Measurements from ENCODE around the gene SPA17. TPM values are rescaled to one million over a fixed set of nuclear protein-coding genes. Genes with fewer than 3 reads are reported as not detected.
A peak's percentile ranks its signal among the peaks of the same experiment; 100 is the strongest.

Gene SPA17
- total and polyA plus RNA-seq, 9 of the 15 experiments (the other 6 are each of a cell fraction or from before 2014, with no cell fraction given) = 6.0 to 19.5 (median 12.6) TPM

- TF ChIP-seq, protein P1, sequence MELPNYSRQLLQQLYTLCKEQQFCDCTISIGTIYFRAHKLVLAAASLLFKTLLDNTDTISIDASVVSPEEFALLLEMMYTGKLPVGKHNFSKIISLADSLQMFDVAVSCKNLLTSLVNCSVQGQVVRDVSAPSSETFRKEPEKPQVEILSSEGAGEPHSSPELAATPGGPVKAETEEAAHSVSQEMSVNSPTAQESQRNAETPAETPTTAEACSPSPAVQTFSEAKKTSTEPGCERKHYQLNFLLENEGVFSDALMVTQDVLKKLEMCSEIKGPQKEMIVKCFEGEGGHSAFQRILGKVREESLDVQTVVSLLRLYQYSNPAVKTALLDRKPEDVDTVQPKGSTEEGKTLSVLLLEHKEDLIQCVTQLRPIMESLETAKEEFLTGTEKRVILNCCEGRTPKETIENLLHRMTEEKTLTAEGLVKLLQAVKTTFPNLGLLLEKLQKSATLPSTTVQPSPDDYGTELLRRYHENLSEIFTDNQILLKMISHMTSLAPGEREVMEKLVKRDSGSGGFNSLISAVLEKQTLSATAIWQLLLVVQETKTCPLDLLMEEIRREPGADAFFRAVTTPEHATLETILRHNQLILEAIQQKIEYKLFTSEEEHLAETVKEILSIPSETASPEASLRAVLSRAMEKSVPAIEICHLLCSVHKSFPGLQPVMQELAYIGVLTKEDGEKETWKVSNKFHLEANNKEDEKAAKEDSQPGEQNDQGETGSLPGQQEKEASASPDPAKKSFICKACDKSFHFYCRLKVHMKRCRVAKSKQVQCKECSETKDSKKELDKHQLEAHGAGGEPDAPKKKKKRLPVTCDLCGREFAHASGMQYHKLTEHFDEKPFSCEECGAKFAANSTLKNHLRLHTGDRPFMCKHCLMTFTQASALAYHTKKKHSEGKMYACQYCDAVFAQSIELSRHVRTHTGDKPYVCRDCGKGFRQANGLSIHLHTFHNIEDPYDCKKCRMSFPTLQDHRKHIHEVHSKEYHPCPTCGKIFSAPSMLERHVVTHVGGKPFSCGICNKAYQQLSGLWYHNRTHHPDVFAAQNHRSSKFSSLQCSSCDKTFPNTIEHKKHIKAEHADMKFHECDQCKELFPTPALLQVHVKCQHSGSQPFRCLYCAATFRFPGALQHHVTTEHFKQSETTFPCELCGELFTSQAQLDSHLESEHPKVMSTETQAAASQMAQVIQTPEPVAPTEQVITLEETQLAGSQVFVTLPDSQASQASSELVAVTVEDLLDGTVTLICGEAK (IDR thresholded peaks at IDR 0.05) = no peak
- TF ChIP-seq, protein P1 (CRISPR knock-in tag; IDR thresholded peaks at IDR 0.05) = no peak
- TF ChIP-seq POU5F1 (IDR thresholded peaks at IDR 0.05; ENCODE audit: borderline replicate concordance, low read depth, low read length, partially characterized antibody) (no peak), SRSF9 (IDR thresholded peaks at IDR 0.05; ENCODE audit: borderline replicate concordance, low read depth, low read length) (no peak), PTBP1 (IDR thresholded peaks at IDR 0.05; ENCODE audit: low read depth, low read length) (no peak), TBP (optimal IDR thresholded peaks at IDR 0.05; ENCODE audit: low read depth, low read length) (no peak), BHLHE40 (IDR thresholded peaks at IDR 0.05; ENCODE audit: low read length) (no peak), ZNF134 (CRISPR knock-in tag; conservative IDR thresholded peaks at IDR 0.05) (no peak), TAF1 (IDR thresholded peaks at IDR 0.05; ENCODE audit: control insufficient read depth, extremely low read depth, insufficient read depth, low read length, severe bottlenecking) (no peak), PCBP2 (IDR thresholded peaks at IDR 0.05; ENCODE audit: low read depth, low read length, poor library complexity, severe bottlenecking) (no peak), CBX3 (IDR thresholded peaks at IDR 0.05; ENCODE audit: borderline replicate concordance in 1 of 2, low read length in 2 of 2) (0 out of 3 replicates have a peak, but pooled peaks of 1 of the 2 experiments have one; percentile 11), SIN3B (IDR thresholded peaks at IDR 0.05; ENCODE audit: low read depth) (no peak), SMARCA4 (IDR thresholded peaks at IDR 0.05) (peak; percentile 42; the same call in 1 of the 2 replicates), ZNF311 (CRISPR knock-in tag; IDR thresholded peaks at IDR 0.05) (no peak), CHD1 (IDR thresholded peaks at IDR 0.05; ENCODE audit: low read length) (no peak), ZNF133 (CRISPR knock-in tag; IDR thresholded peaks at IDR 0.05) (no peak), ETV1 (tag; conservative IDR thresholded peaks at IDR 0.05; ENCODE audit: low read depth) (peak; percentile 39; the same call in 1 of the 2 replicates), SMC3 (conservative IDR thresholded peaks at IDR 0.05; ENCODE audit: insufficient read depth, low read depth, low read length) (peak; percentile 68; the same call in 1 of the 2 replicates), RB1 (IDR thresholded peaks at IDR 0.05; ENCODE audit: low read depth) (no peak)
- TF ChIP-seq, protein P2, sequence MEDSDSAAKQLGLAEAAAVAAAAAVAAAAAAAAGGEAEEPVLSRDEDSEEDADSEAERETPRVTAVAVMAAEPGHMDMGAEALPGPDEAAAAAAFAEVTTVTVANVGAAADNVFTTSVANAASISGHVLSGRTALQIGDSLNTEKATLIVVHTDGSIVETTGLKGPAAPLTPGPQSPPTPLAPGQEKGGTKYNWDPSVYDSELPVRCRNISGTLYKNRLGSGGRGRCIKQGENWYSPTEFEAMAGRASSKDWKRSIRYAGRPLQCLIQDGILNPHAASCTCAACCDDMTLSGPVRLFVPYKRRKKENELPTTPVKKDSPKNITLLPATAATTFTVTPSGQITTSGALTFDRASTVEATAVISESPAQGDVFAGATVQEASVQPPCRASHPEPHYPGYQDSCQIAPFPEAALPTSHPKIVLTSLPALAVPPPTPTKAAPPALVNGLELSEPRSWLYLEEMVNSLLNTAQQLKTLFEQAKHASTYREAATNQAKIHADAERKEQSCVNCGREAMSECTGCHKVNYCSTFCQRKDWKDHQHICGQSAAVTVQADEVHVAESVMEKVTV (CRISPR knock-in tag; IDR thresholded peaks at IDR 0.05) = peak; percentile 67; the same call in 1 of the 2 replicates
Observed at GRCh38 chr11:124669193-124669592, 4.5 kb upstream of the SPA17 start (continued).

All from K562 (cell line).